PFSK-1 (cell line): ENCODE results near the gene TTC27.

Source experiments
- FOXP2 ChIP-seq: optimal IDR thresholded peaks from 2 replicates; pipeline ENCODE3; 2011; ENCODE audit warnings: borderline replicate concordance, control low read depth, inconsistent platforms; ENCODE audit not compliant: insufficient read depth; ENCODE audit errors: extremely low read length, extremely low read depth
- POLR2AphosphoS5 ChIP-seq: IDR thresholded peaks from 2 replicates; pipeline ENCODE4 v1.6.1; 2012; ENCODE audit warnings: low read depth, mild to moderate bottlenecking, control low read depth, low read length, moderate library complexity
- REST ChIP-seq, 2 experiments: IDR thresholded peaks; 2 replicates each; pipeline versions ENCODE4 v1.6.1 to v1.8.0; 2011 to 2012; ENCODE audit warnings: low read depth in 2 of 2, low read length in 2 of 2, control low read depth in 1 of 2, inconsistent platforms in 1 of 2, mild to moderate bottlenecking in 1 of 2, moderate library complexity in 1 of 2; ENCODE audit not compliant: insufficient read depth in 1 of 2
- SIN3A ChIP-seq: IDR thresholded peaks from 2 replicates; pipeline ENCODE4 v1.6.1; 2012; ENCODE audit warnings: mild to moderate bottlenecking, low read length, moderate library complexity, borderline replicate concordance; ENCODE audit not compliant: insufficient read depth
- TAF1 ChIP-seq: IDR thresholded peaks from 2 replicates; pipeline ENCODE4 v1.6.1; 2012; ENCODE audit warnings: low read length, control low read depth, borderline replicate concordance; ENCODE audit not compliant: insufficient read depth

The TTC27 gene

DNA sequence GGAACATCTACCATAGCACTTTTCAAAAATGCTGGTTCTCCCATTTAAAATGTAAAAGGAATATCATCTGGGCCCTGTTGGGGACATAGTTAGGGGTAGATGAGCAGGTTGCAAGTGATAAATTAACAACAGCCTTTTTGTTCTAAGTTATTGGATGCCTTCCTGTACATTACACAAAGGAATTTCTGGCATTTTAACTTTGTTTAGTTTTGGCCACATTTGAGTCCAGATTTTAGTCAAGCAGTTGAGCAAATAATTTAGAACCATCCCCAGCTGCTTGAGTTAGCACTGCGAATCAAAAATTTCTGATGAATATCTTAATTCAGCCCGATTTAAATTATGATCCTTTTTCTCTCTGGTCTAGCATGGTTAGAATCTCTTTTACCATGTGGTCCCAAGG, 124.4 kb downstream of the TTC27 start:
- TF ChIP-seq REST (IDR thresholded peaks at IDR 0.05; ENCODE audit: insufficient read depth in 1 of 2, low read depth in 2 of 2, low read length in 2 of 2) (no peak), FOXP2 (no peak), SIN3A (no peak), POLR2AphosphoS5 (no peak), TAF1 (no peak)

DNA sequence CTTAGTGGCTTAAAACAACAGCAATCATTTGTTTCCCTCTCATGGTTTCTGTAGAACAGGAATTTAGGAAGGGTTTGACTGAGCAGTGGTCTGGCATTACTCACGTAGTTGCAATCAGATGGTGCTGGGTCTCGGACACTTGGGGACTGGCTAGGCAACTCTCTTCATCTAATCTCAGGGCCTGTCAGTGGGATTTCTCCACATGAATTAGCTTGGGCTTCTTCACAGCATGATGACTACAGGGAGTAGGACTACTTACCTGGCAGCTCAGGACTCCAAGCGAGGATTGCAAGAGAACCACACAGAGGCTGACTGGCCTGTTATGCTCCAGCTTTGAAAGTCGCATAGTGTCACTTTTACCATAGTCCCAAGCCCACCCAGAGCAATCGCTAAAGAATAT, 125.1 kb downstream of the TTC27 start:
- TF ChIP-seq FOXP2 (no peak), REST (IDR thresholded peaks at IDR 0.05; ENCODE audit: insufficient read depth in 1 of 2, low read depth in 2 of 2, low read length in 2 of 2) (no peak), TAF1 (no peak)

DNA sequence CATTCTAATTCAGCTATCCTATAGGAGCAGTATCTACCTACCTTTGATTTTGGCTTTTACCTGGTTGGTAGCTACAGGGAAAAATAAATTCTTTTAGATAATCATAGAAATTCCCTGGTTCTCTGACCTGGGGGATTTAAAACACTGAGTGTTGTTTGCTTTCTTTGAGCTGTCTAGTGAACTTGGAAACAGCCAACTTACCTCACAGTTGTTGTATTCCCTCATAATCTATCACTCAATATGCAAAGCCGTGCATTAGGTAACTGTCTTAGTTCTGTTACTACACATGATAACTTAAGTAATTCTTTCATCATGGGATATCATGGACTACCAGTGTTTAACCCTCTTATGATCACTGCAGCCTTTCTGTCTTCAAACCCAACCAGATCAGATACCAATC, 127.8 kb downstream of the TTC27 start:
- TF ChIP-seq POLR2AphosphoS5 (no peak), FOXP2 (no peak), SIN3A (no peak), TAF1 (no peak), REST (IDR thresholded peaks at IDR 0.05; ENCODE audit: insufficient read depth in 1 of 2, low read depth in 2 of 2, low read length in 2 of 2) (no peak)

DNA sequence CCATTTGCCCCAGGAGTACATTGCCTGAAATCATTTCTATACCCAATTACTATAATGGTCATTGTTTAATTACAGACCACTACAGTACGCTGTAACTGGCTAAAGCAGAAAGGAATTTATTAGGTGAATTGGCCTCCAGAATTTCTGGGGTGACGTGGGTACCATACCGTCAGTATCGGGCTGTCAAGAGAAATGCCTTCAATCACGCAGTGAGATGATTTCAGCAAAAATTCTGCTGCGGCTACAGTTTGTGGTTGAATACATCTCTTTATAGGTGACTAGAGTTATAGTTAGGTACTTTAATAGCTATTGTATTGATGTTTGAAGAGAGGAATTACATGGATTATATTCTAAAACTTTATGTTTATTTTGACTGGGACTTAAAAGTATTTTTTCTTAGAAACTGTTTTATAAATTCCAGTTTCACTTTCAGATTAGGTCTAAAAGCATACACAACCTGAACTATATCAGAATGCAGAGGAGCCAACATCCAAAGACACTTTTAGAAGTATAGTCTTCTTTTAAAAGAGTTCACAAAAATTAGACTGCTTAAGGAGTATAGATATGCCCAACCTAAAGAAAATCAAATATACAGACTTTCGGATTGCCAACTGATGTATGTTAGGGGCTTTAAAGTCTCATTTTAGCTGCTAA, 128.4 kb downstream of the TTC27 start:
- TF ChIP-seq REST (IDR thresholded peaks at IDR 0.05; ENCODE audit: insufficient read depth in 1 of 2, low read depth in 2 of 2, low read length in 2 of 2) (no peak), SIN3A (no peak), POLR2AphosphoS5 (no peak), FOXP2 (no peak), TAF1 (no peak)

- TF ChIP-seq FOXP2 = no peak
- TF ChIP-seq REST (IDR thresholded peaks at IDR 0.05; ENCODE audit: insufficient read depth in 1 of 2, low read depth in 2 of 2, low read length in 2 of 2) = no peak
- TF ChIP-seq TAF1 = no peak
- TF ChIP-seq POLR2AphosphoS5 = no peak
- no peak for TF ChIP-seq SIN3A
These were observed 130.4 kb downstream of the TTC27 start for GRCh38 chr2:32758232-32758631.
